ENCODE results near the gene ZBTB33.

Gene ZBTB33

GRCh38 chrX:120244735-120245498 is 5.7 kb upstream of the ZBTB33 start (continued):
- TF ChIP-seq ZNF776 (tag by site-specific recombination; IDR thresholded peaks at IDR 0.05; ENCODE audit: borderline replicate concordance) (no peak), ZNF121 (tag by site-specific recombination; IDR thresholded peaks at IDR 0.05) (0 out of 2 replicates have a peak, but pooled peaks have one; percentile 15), ZNF214 (tag by site-specific recombination; IDR thresholded peaks at IDR 0.05; ENCODE audit: borderline replicate concordance) (no peak), ZNF341 (tag by site-specific recombination; IDR thresholded peaks at IDR 0.05; ENCODE audit: low read depth) (peak; percentile 87), ZNF626 (tag by site-specific recombination; IDR thresholded peaks at IDR 0.05) (0 out of 2 replicates have a peak, but pooled peaks have one; percentile 51), ZNF148 (tag by site-specific recombination; IDR thresholded peaks at IDR 0.05; ENCODE audit: borderline replicate concordance) (peak; percentile 78; the same call in 1 of the 2 replicates), ZNF18 (tag by site-specific recombination; IDR thresholded peaks at IDR 0.05) (no peak), ZNF704 (tag by site-specific recombination; IDR thresholded peaks at IDR 0.05) (no peak), OSR2 (tag by site-specific recombination; IDR thresholded peaks at IDR 0.05) (no peak), ZFP41 (tag by site-specific recombination; IDR thresholded peaks at IDR 0.05; ENCODE audit: borderline replicate concordance) (no peak), ZNF654 (tag by site-specific recombination; IDR thresholded peaks at IDR 0.05; ENCODE audit: low read depth) (0 out of 2 replicates have a peak, but pooled peaks have one; percentile 13), ZNF514 (tag by site-specific recombination; IDR thresholded peaks at IDR 0.05) (no peak), ZNF768 (tag by site-specific recombination; IDR thresholded peaks at IDR 0.05) (0 out of 2 replicates have a peak, but pooled peaks have one; percentile 14), ZXDB (tag by site-specific recombination; IDR thresholded peaks at IDR 0.05) (peak; percentile 93), PRDM2 (tag by site-specific recombination; IDR thresholded peaks at IDR 0.05; ENCODE audit: borderline replicate concordance) (no peak), ZNF664 (tag by site-specific recombination; IDR thresholded peaks at IDR 0.05) (0 out of 2 replicates have a peak, but pooled peaks have one; percentile 20), ZNF146 (tag by site-specific recombination; IDR thresholded peaks at IDR 0.05) (0 out of 2 replicates have a peak, but pooled peaks have one; percentile 3), ZNF677 (tag by site-specific recombination; IDR thresholded peaks at IDR 0.05) (no peak), ZNF248 (tag by site-specific recombination; IDR thresholded peaks at IDR 0.05) (no peak), ZNF138 (tag by site-specific recombination; IDR thresholded peaks at IDR 0.05; ENCODE audit: borderline replicate concordance) (no peak), ZNF311 (tag by site-specific recombination; IDR thresholded peaks at IDR 0.05; ENCODE audit: borderline replicate concordance) (no peak), TRIM28 (IDR thresholded peaks at IDR 0.05; ENCODE audit: borderline replicate concordance, low read length) (peak; percentile 76; the same call in 1 of the 2 replicates), ZIC2 (tag by site-specific recombination; IDR thresholded peaks at IDR 0.05) (0 out of 2 replicates have a peak, but pooled peaks have one; percentile 30), ZNF239 (tag by site-specific recombination; IDR thresholded peaks at IDR 0.05) (0 out of 2 replicates have a peak, but pooled peaks have one; percentile 33), GFI1B (tag by site-specific recombination; IDR thresholded peaks at IDR 0.05) (peak; percentile 60; the same call in 1 of the 2 replicates), ZNF140 (tag by site-specific recombination; IDR thresholded peaks at IDR 0.05) (peak; percentile 24; the same call in 1 of the 2 replicates), GLI4 (tag by site-specific recombination; IDR thresholded peaks at IDR 0.05) (peak; percentile 27; the same call in 1 of the 2 replicates)

Measured in HEK293 (cell line).